B cell (primary cell): ENCODE data around the gene CAB39L.

ENCODE experiments used
- CTCF ChIP-seq: fragments of 200-600 bp; IDR thresholded peaks from one replicate; pipeline ENCODE4 v1.8.0; 2022; ENCODE audit warnings: antibody characterized with exemption, mild to moderate bottlenecking
- EZH2 ChIP-seq: IDR thresholded peaks from 2 replicates; pipeline ENCODE4 v1.6.1; 2012; ENCODE audit warnings: borderline replicate concordance, low read depth, mild to moderate bottlenecking, moderate library complexity, low read length; ENCODE audit not compliant: insufficient read depth, poor library complexity, severe bottlenecking

DNA sequence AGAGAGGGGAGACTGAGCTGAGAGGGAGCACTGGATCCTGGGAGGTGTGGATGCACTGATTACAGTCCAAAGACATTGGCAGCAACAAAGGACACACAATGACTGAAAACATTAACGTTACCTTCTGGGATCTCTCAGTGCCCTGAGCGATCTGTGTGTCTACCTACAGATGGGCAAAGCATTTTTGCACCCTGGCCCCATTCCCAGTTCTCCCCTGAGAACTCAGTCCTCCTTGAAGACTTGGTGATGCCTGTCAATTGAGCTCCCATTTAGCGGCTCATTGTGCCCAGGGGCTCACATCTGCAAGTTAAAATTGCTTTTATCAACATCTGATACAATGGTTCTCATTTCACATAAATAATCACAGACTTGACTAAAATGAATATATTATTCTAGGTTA is 133.6 kb downstream of the CAB39L start:
- TF ChIP-seq CTCF (no peak), EZH2 (no peak)
